Measurements from ENCODE around the gene ANKRD9. TPM values are rescaled to one million over a fixed set of nuclear protein-coding genes. Genes with fewer than 3 reads are reported as not detected.

The ANKRD9 gene
- total and polyA plus RNA-seq, 12 donors: 2.6 to 105 (median 40.2) TPM

DNA sequence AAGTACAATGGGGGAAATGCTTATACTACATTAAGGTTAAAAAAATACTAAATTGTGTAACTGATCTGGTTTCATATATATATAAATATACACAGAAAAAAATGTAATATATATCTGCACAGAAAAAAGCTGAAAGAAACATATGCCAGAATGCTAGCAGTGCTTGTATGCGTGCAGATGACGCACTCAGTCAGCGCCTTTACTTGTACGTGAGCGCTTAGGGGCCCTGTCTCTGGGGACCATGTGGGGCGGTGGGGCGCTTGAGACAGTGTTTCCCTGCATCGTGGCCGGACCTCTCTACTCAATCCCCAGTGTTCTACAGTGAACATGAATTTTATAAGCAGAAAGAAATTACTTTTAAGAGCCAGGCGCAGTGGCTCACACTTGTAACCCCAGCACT lies 7.0 kb downstream of the ANKRD9 start:
- Histone ChIP-seq H3K36me3 (replicated peaks in 1 of 2) (peaks cover 0 to 19% of the 10 kb centered on the region in 2 donors), H3K27ac (no peak overlapping the region), H3K4me3 (no peak overlapping the region), H3K27me3 (no peaks in the 10 kb centered on the region), H3K4me1 (replicated peaks in 1 of 2) (peaks cover 9 to 17% of the 10 kb centered on the region in 2 donors), H3K9me3 (replicated peaks in 1 of 3) (no peaks in the 10 kb centered on the region)
- DNase-seq: no peak
- TF ChIP-seq, protein P1, sequence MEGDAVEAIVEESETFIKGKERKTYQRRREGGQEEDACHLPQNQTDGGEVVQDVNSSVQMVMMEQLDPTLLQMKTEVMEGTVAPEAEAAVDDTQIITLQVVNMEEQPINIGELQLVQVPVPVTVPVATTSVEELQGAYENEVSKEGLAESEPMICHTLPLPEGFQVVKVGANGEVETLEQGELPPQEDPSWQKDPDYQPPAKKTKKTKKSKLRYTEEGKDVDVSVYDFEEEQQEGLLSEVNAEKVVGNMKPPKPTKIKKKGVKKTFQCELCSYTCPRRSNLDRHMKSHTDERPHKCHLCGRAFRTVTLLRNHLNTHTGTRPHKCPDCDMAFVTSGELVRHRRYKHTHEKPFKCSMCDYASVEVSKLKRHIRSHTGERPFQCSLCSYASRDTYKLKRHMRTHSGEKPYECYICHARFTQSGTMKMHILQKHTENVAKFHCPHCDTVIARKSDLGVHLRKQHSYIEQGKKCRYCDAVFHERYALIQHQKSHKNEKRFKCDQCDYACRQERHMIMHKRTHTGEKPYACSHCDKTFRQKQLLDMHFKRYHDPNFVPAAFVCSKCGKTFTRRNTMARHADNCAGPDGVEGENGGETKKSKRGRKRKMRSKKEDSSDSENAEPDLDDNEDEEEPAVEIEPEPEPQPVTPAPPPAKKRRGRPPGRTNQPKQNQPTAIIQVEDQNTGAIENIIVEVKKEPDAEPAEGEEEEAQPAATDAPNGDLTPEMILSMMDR (IDR thresholded peaks at IDR 0.05): no peak
- no peak for TF ChIP-seq POLR2A (IDR thresholded peaks at IDR 0.05)
- 95 to 97% (median 96%) methylated on average over 10 of the region's 10 CpGs for WGBS, 4 donors
- intact Hi-C loops (cut with DNase I): no loop called here

DNA sequence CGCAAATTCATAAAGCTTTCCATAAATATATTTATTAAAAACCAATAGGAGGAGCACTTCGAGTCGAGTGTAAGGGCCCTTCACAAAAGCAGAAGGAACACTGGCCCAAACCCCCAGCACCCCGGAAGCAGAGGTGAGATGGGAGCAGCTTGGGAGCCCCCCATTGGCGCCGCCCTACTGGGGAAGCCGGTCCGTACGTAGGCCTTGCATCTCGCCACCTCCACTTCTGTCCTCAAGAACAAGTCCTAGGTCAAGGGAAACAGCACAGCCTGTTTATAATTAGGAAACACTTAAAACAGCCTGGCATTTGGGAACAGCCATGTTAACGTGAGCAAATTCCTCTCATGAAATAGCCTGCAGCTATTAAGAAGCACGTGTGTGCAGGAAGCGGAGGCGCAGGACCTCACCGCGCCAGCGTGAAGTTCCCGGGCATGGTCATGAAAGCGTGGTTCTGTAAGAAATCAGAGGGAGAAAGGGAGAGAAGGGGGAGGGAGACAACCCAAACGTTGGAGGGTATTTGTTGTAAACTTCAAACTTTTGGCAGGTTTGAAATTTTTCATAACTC lies 7.7 kb downstream of the ANKRD9 start:
- no peaks in the 10 kb centered on the region for H3K27me3 ChIP-seq
- peaks cover 9 to 17% of the 10 kb centered on the region in 2 donors for H3K4me1 ChIP-seq (replicated peaks in 1 of 2)
- peaks cover 0 to 19% of the 10 kb centered on the region in 2 donors for H3K36me3 ChIP-seq (replicated peaks in 1 of 2)
- no peaks in the 10 kb centered on the region for H3K9me3 ChIP-seq (replicated peaks in 1 of 3)
- no peak overlapping the region for H3K4me3 ChIP-seq
- no peak for DNase-seq
- no peak overlapping the region for H3K27ac ChIP-seq
- 91 to 93% (median 92%) methylated on average over 20 of the region's 20 CpGs for WGBS, 4 donors
- intact Hi-C loops (cut with DNase I): no loop called here
- no peak for TF ChIP-seq POLR2A (IDR thresholded peaks at IDR 0.05)
- TF ChIP-seq, protein P1 (IDR thresholded peaks at IDR 0.05): no peak

DNA sequence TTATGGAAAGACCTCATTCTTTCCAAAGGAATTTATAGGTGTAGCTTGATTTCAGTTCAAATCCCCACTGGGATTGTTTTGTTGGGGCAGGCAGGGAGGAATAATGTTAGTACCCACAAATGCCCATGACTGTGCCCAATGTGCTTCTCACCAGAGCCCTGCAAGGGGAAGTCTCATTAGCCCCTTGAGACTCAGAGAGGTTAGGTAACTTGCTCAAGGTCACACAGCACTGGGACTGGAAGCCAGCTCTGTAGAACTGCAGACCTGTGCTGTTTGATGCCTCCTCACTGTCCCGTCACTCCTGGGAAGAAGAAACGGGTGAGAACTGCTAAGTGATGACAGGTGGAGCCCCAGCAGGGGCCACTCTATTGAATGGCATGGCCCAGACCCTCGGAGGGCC lies 8.9 kb downstream of the ANKRD9 start:
- Histone ChIP-seq H3K27me3 (no peaks in the 10 kb centered on the region), H3K4me1 (replicated peaks in 1 of 2) (peaks cover 9 to 17% of the 10 kb centered on the region in 2 donors), H3K36me3 (replicated peaks in 1 of 2) (peaks cover 0 to 19% of the 10 kb centered on the region in 2 donors), H3K4me3 (no peak overlapping the region), H3K27ac (peak overlapping the region in 3 of 5 donors; percentile 2 to 87 (median 73)), H3K9me3 (replicated peaks in 1 of 3) (no peaks in the 10 kb centered on the region)
- TF ChIP-seq, protein P1 (IDR thresholded peaks at IDR 0.05): no peak
- TF ChIP-seq POLR2A (IDR thresholded peaks at IDR 0.05): no peak
- no peak for DNase-seq
- intact Hi-C loops (cut with DNase I): no loop called here
- WGBS, 4 donors: 81 to 94% (median 89%) methylated on average over 3 of the region's 3 CpGs

DNA sequence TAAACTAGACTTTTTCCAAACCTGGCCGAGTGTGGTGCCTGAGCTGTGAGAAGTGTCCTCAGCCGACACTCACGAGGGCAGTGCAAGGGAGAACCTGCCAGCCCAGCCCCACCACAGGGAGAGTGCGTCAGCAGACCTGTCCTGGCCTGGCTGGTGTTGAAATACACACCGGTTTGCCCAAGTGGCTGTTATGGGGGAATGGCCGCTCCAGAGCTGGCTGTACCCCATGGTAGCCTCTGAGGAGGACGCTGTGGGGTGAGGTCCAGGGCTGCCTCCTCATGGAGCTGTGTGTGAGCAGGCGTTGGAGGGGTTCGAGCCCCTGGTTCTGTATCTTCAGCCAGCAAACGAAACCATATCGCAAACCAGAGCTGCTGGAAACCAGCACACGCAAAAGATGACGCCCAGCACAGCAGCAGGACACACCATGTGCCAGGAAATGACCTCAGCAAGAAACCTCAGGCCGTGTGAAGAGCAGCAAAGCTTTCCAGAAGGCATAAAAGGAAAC lies 9.4 kb downstream of the ANKRD9 start:
- no peaks in the 10 kb centered on the region for H3K9me3 ChIP-seq (replicated peaks in 1 of 3)
- H3K27me3 ChIP-seq: no peaks in the 10 kb centered on the region
- TF ChIP-seq, protein P1 (IDR thresholded peaks at IDR 0.05): no peak
- no peak for TF ChIP-seq POLR2A (IDR thresholded peaks at IDR 0.05)
- no peak overlapping the region for H3K4me3 ChIP-seq
- WGBS, 4 donors: 72 to 79% (median 76%) methylated on average over 12 to 14 of the region's 14 CpGs
- DNase-seq: peak in 2 of 7 donors; percentile 51 to 60
- peak overlapping the region in 2 of 5 donors; percentile 73 to 87 for H3K27ac ChIP-seq
- intact Hi-C loops (cut with DNase I): no loop called here
- peaks cover 9 to 17% of the 10 kb centered on the region in 2 donors for H3K4me1 ChIP-seq (replicated peaks in 1 of 2)
- H3K36me3 ChIP-seq (replicated peaks in 1 of 2): peaks cover 0 to 19% of the 10 kb centered on the region in 2 donors
